Heart left ventricle (tissue), 13 donors: ENCODE results near the gene DDT.
"Not testable (repeated sequence)": the region's sequence is repeated elsewhere in the genome, so short reads cannot be mapped to it uniquely, and the experiment has no call there.

Experiments used
- CTCF ChIP-seq, 12 donors: fragments of 200-600 bp; sonication (generic) in 4 of 12; IDR thresholded peaks; one replicate each; pipeline versions ENCODE4 v1.5.0 to v1.8.0; 2018 to 2022; ENCODE audit warnings: antibody characterized with exemption in 12 of 12, mild to moderate bottlenecking in 5 of 12
- POLR2A ChIP-seq, 2 donors: fragments of 450-650 bp; IDR thresholded peaks; one replicate each; pipeline ENCODE4 v1.6.1; 2017; ENCODE audit warnings: antibody characterized with exemption in 2 of 2, mild to moderate bottlenecking in 2 of 2, moderate library complexity in 2 of 2
- donor health status: ischemic (EF 13 %, LVEDD 7.1; RV severe dilation, severe dysfunction).
- donor health status: DM: no; HTN: yes; CAD: no.
- donor health status: DM: no; HTN: no; CAD: no.
- donor health status: ischemic (EF 25% LVEDD 6.9; RV normal size, moderate dysfunction).
- donor health status: ischemic (EF 25% LVEDD 5.7; RV mildly dilated, moderate dysfunction).
- donor health status: ischemic (EF 35%, LVEDD 5.7; RV mildly dilated, moderate dysfunction).
- donor health status: nonischemic (EF 11% LVEDD 7.7; RV severe dilation, severe dysfunction).
- donor health status: DM: yes; HTN: yes; CAD: no.
- donor health status: PGD.
- donor health status: ischemic (EF 29% LVEDD 5.4; RV normal size, mild dysfunction).
- donor health status: nonischemic (EF 23%, LVEDD 6.1; RV moderate dilation, normal function).

- TF ChIP-seq CTCF, POLR2A (IDR thresholded peaks at IDR 0.05): not testable (repeated sequence)
Measured at GRCh38 chr22:23974836-23975352, 653 bp upstream of the DDT start.
